GM19395 (cell line): Measurements from ENCODE around the gene RTF2.
"Not testable (repeated sequence)": the region's sequence is repeated elsewhere in the genome, so short reads cannot be mapped to it uniquely, and the experiment has no call there.

Experiments
- ATAC-seq: cut with Tn5 transposase; IDR thresholded peaks from one replicate; pipeline ENCODE4 v1.9.1; 2021; ENCODE audit warnings: mild to moderate bottlenecking, moderate library complexity; ENCODE audit not compliant: unreplicated experiment

RTF2 gene

GRCh38 chr20:56469077-56469449, 636 bp downstream of the RTF2 start:
- no peak for ATAC-seq

GRCh38 chr20:56483970-56484369, 15.5 kb downstream of the RTF2 start:
- no peak for ATAC-seq

- ATAC-seq: no peak
Observed at GRCh38 chr20:56487216-56487615, 18.8 kb downstream of the RTF2 start.

GRCh38 chr20:56488566-56488965, 20.1 kb downstream of the RTF2 start:
- no peak for ATAC-seq

GRCh38 chr20:56501116-56501515, 32.7 kb downstream of the RTF2 start:
- ATAC-seq: no peak

GRCh38 chr20:56503916-56504315, 35.5 kb downstream of the RTF2 start:
- no peak for ATAC-seq

GRCh38 chr20:56504373-56505005, 36.1 kb downstream of the RTF2 start:
- ATAC-seq: no peak

- ATAC-seq: no peak
Observed at GRCh38 chr20:56506103-56506502, 37.7 kb downstream of the RTF2 start.

GRCh38 chr20:56511926-56512325, 43.5 kb downstream of the RTF2 start:
- ATAC-seq: no peak

- no peak for ATAC-seq
Observed at GRCh38 chr20:56513161-56514150, 45.0 kb downstream of the RTF2 start.

- ATAC-seq: no peak
Observed at GRCh38 chr20:56516631-56517030, 48.2 kb downstream of the RTF2 start.

GRCh38 chr20:56517211-56517610, 48.8 kb downstream of the RTF2 start:
- no peak for ATAC-seq

GRCh38 chr20:56517641-56518040, 49.2 kb downstream of the RTF2 start:
- ATAC-seq: no peak

- no peak for ATAC-seq
Observed at GRCh38 chr20:56518126-56518525, 49.7 kb downstream of the RTF2 start.

- ATAC-seq: no peak
Observed at GRCh38 chr20:56518721-56519398, 50.4 kb downstream of the RTF2 start.

GRCh38 chr20:56519551-56519950, 51.1 kb downstream of the RTF2 start:
- ATAC-seq: no peak

GRCh38 chr20:56520180-56520579, 51.8 kb downstream of the RTF2 start:
- ATAC-seq: no peak

GRCh38 chr20:56520746-56521354, 52.4 kb downstream of the RTF2 start:
- not testable (repeated sequence) for ATAC-seq

- ATAC-seq: no peak
Observed at GRCh38 chr20:56522311-56522710, 53.9 kb downstream of the RTF2 start.

GRCh38 chr20:56524444-56524843, 56.0 kb downstream of the RTF2 start, which contains the start of gene FAM209A:
Gene FAM209A, plus strand, starts transcription at chr20:56524744. Its CDS starts 65 bp downstream, at chr20:56524809.
- ATAC-seq: not testable (repeated sequence)

- no peak for ATAC-seq
Observed at GRCh38 chr20:56527521-56527920, 59.1 kb downstream of the RTF2 start.
